ENCODE data around the gene DHRSX.

Gene DHRSX

GRCh38 chrX:2488621-2489285 is 12.0 kb downstream of the DHRSX start:
- Histone ChIP-seq H3F3A (ENCODE audit: control insufficient read depth, insufficient read depth) (no peaks in the 10 kb centered on the region), H3K4me1 (ENCODE audit: control insufficient read depth, low read length) (peaks cover 17% of the 10 kb centered on the region), H3K9me3 (ENCODE audit: control insufficient read depth, insufficient read depth, low read length) (no peaks in the 10 kb centered on the region), H3K79me2 (ENCODE audit: control insufficient read depth, low read length) (peaks cover 77% of the 10 kb centered on the region), H3K4me2 (ENCODE audit: low read length) (no peak overlapping the region), H3K27ac (ENCODE audit: low read depth, low read length) (no peak overlapping the region), H3K9me2 (replicated peaks; ENCODE audit: control insufficient read depth, low read length) (no peaks in the 10 kb centered on the region), H3K36me3 (ENCODE audit: control insufficient read depth, low read length) (peaks cover 64% of the 10 kb centered on the region), H4K20me1 (ENCODE audit: control insufficient read depth, insufficient read depth, low read depth, low read length) (peaks cover 6% of the 10 kb centered on the region; the same call in 1 of the 2 replicates), H3K4me3 (ENCODE audit: low read length) (no peak overlapping the region), H3K27me3 (ENCODE audit: control insufficient read depth, low read length) (no peaks in the 10 kb centered on the region)
- TF ChIP-seq EZH2phosphoT487 (IDR thresholded peaks at IDR 0.05; ENCODE audit: borderline replicate concordance, low read length) (no peak), CTCF (IDR thresholded peaks at IDR 0.05; ENCODE audit: low read depth, low read length, poor library complexity, severe bottlenecking) (no peak)

GRCh38 chrX:2487366-2487765 is 13.4 kb downstream of the DHRSX start:
- H3K79me2 ChIP-seq (ENCODE audit: control insufficient read depth, low read length): peaks cover 71% of the 10 kb centered on the region
- H3K4me2 ChIP-seq (ENCODE audit: low read length): no peak overlapping the region
- peaks cover 6% of the 10 kb centered on the region; the same call in 1 of the 2 replicates for H4K20me1 ChIP-seq (ENCODE audit: control insufficient read depth, insufficient read depth, low read depth, low read length)
- no peak overlapping the region for H3K4me3 ChIP-seq (ENCODE audit: low read length)
- no peaks in the 10 kb centered on the region for H3K9me2 ChIP-seq (replicated peaks; ENCODE audit: control insufficient read depth, low read length)
- no peaks in the 10 kb centered on the region for H3F3A ChIP-seq (ENCODE audit: control insufficient read depth, insufficient read depth)
- peaks cover 10% of the 10 kb centered on the region for H3K4me1 ChIP-seq (ENCODE audit: control insufficient read depth, low read length)
- no peak for TF ChIP-seq EZH2phosphoT487 (IDR thresholded peaks at IDR 0.05; ENCODE audit: borderline replicate concordance, low read length)
- no peaks in the 10 kb centered on the region for H3K9me3 ChIP-seq (ENCODE audit: control insufficient read depth, insufficient read depth, low read length)
- H3K27ac ChIP-seq (ENCODE audit: low read depth, low read length): no peak overlapping the region
- peaks cover 64% of the 10 kb centered on the region for H3K36me3 ChIP-seq (ENCODE audit: control insufficient read depth, low read length)
- H3K27me3 ChIP-seq (ENCODE audit: control insufficient read depth, low read length): no peaks in the 10 kb centered on the region

GRCh38 chrX:2486476-2487133 is 14.2 kb downstream of the DHRSX start:
- Histone ChIP-seq H3F3A (ENCODE audit: control insufficient read depth, insufficient read depth) (no peaks in the 10 kb centered on the region), H3K4me1 (ENCODE audit: control insufficient read depth, low read length) (peaks cover 2% of the 10 kb centered on the region), H4K20me1 (ENCODE audit: control insufficient read depth, insufficient read depth, low read depth, low read length) (peaks cover 2% of the 10 kb centered on the region; the same call in 1 of the 2 replicates), H3K4me2 (ENCODE audit: low read length) (no peak overlapping the region), H3K27ac (ENCODE audit: low read depth, low read length) (no peak overlapping the region), H3K79me2 (ENCODE audit: control insufficient read depth, low read length) (peaks cover 64% of the 10 kb centered on the region), H3K27me3 (ENCODE audit: control insufficient read depth, low read length) (no peaks in the 10 kb centered on the region), H3K36me3 (ENCODE audit: control insufficient read depth, low read length) (peaks cover 60% of the 10 kb centered on the region), H3K4me3 (ENCODE audit: low read length) (no peak overlapping the region), H3K9me2 (replicated peaks; ENCODE audit: control insufficient read depth, low read length) (no peaks in the 10 kb centered on the region), H3K9me3 (ENCODE audit: control insufficient read depth, insufficient read depth, low read length) (no peaks in the 10 kb centered on the region)
- no peak for TF ChIP-seq CTCF (IDR thresholded peaks at IDR 0.05; ENCODE audit: low read depth, low read length, poor library complexity, severe bottlenecking)
- TF ChIP-seq EZH2phosphoT487 (IDR thresholded peaks at IDR 0.05; ENCODE audit: borderline replicate concordance, low read length): no peak

- TF ChIP-seq EZH2phosphoT487 (IDR thresholded peaks at IDR 0.05; ENCODE audit: borderline replicate concordance, low read length) (no peak), CTCF (IDR thresholded peaks at IDR 0.05; ENCODE audit: low read depth, low read length, poor library complexity, severe bottlenecking) (no peak)
- H3K36me3 ChIP-seq (ENCODE audit: control insufficient read depth, low read length): peaks cover 56% of the 10 kb centered on the region
- no peaks in the 10 kb centered on the region; the same call in 1 of the 2 replicates for H4K20me1 ChIP-seq (ENCODE audit: control insufficient read depth, insufficient read depth, low read depth, low read length)
- no peaks in the 10 kb centered on the region for H3K9me3 ChIP-seq (ENCODE audit: control insufficient read depth, insufficient read depth, low read length)
- H3F3A ChIP-seq (ENCODE audit: control insufficient read depth, insufficient read depth): no peaks in the 10 kb centered on the region
- H3K27me3 ChIP-seq (ENCODE audit: control insufficient read depth, low read length): no peaks in the 10 kb centered on the region
- H3K9me2 ChIP-seq (replicated peaks; ENCODE audit: control insufficient read depth, low read length): no peaks in the 10 kb centered on the region
- no peak overlapping the region for H3K4me2 ChIP-seq (ENCODE audit: low read length)
- H3K4me1 ChIP-seq (ENCODE audit: control insufficient read depth, low read length): no peaks in the 10 kb centered on the region
- H3K4me3 ChIP-seq (ENCODE audit: low read length): no peak overlapping the region
- H3K27ac ChIP-seq (ENCODE audit: low read depth, low read length): no peak overlapping the region
- peaks cover 63% of the 10 kb centered on the region for H3K79me2 ChIP-seq (ENCODE audit: control insufficient read depth, low read length)
Observed at GRCh38 chrX:2485789-2486345, 14.9 kb downstream of the DHRSX start.
